ENCODE data around the gene CNDP2. TPM values are rescaled to one million over a fixed set of nuclear protein-coding genes. Genes with fewer than 3 reads are reported as not detected.
A peak's percentile ranks its signal among the peaks of the same experiment; 100 is the strongest.

CNDP2 gene
- total RNA-seq, 4 donors from 2014 or later: 31.1 to 52.5 (median 42.9) TPM

GRCh38 chr18:74497324-74497676 is 1.1 kb downstream of the CNDP2 start:
- intact Hi-C loops (cut with DNase I): loop anchor here (5.0 kb wide), 4 partner anchors 95 to 350 kb away; partner anchors contain the start of genes CYB5A, FBXO15 and TIMM21

DNA sequence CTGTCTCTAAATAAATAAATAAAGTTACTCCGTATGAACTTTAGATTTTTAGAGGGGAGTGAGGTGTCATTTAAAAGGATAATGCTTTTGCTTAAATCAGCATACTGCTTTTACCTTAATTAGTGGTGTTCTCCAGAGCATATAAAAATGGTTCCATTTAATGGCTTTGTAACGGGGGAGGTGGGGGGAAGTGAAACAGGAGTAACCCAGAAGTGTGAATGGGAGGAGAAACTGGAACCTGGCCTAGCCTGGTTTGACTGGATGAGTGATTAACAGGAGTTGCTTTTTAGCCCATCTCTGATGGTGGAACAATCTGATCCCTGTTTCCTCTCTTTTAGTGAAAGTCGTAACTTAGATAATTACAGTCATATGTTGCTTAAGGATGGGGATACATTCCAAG is 1.6 kb downstream of the CNDP2 start:
- peaks cover 18 to 24% (median 22%) of the 10 kb centered on the region in 4 donors for H3K36me3 ChIP-seq
- H3K27me3 ChIP-seq: no peaks in the 10 kb centered on the region
- intact Hi-C loops (cut with DNase I): loop anchor here (5.0 kb wide), 4 partner anchors 95 to 350 kb away; partner anchors contain the start of genes CYB5A, FBXO15 and TIMM21
- WGBS: 88% methylated on average over 3 of the region's 3 CpGs
- H3K4me1 ChIP-seq: peaks cover 19 to 35% (median 29%) of the 10 kb centered on the region in 4 donors
- no peak overlapping the region for H3K27ac ChIP-seq (replicated peaks in 1 of 4)
- no peak overlapping the region for H3K4me3 ChIP-seq
- DNase-seq (ENCODE audit: extremely low spot score): no peak
- no peaks in the 10 kb centered on the region for H3K9me3 ChIP-seq
- TF ChIP-seq POLR2AphosphoS5 (IDR thresholded peaks at IDR 0.05) (no peak), POLR2A (IDR thresholded peaks at IDR 0.05; ENCODE audit: low read depth) (no peak), EP300 (IDR thresholded peaks at IDR 0.05) (no peak)
- TF ChIP-seq, protein P1, sequence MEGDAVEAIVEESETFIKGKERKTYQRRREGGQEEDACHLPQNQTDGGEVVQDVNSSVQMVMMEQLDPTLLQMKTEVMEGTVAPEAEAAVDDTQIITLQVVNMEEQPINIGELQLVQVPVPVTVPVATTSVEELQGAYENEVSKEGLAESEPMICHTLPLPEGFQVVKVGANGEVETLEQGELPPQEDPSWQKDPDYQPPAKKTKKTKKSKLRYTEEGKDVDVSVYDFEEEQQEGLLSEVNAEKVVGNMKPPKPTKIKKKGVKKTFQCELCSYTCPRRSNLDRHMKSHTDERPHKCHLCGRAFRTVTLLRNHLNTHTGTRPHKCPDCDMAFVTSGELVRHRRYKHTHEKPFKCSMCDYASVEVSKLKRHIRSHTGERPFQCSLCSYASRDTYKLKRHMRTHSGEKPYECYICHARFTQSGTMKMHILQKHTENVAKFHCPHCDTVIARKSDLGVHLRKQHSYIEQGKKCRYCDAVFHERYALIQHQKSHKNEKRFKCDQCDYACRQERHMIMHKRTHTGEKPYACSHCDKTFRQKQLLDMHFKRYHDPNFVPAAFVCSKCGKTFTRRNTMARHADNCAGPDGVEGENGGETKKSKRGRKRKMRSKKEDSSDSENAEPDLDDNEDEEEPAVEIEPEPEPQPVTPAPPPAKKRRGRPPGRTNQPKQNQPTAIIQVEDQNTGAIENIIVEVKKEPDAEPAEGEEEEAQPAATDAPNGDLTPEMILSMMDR (IDR thresholded peaks at IDR 0.05): no peak

More at GRCh38 chr18:74497324-74497676, 1.1 kb downstream of the CNDP2 start:
- peaks cover 13 to 20% (median 17%) of the 10 kb centered on the region in 4 donors for H3K36me3 ChIP-seq
- WGBS: 97% methylated on average over 8 of the region's 8 CpGs
- H3K27me3 ChIP-seq: no peaks in the 10 kb centered on the region
- TF ChIP-seq POLR2AphosphoS5 (IDR thresholded peaks at IDR 0.05) (no peak), EP300 (IDR thresholded peaks at IDR 0.05) (no peak), POLR2A (IDR thresholded peaks at IDR 0.05; ENCODE audit: low read depth) (no peak)
- TF ChIP-seq, protein P1 (IDR thresholded peaks at IDR 0.05): no peak
- H3K4me3 ChIP-seq: peak overlapping the region; percentile 75 to 97 (median 86)
- no peak for DNase-seq (ENCODE audit: extremely low spot score)
- H3K27ac ChIP-seq (replicated peaks in 1 of 4): peak overlapping the region in 3 of 4 donors; percentile 82 to 94 (median 90)
- H3K4me1 ChIP-seq: peaks cover 19 to 35% (median 29%) of the 10 kb centered on the region in 4 donors
- H3K9me3 ChIP-seq: peaks cover 0 to under 1% (median 0%) of the 10 kb centered on the region in 4 donors

- intact Hi-C loops (cut with DNase I): loop anchor here (5.0 kb wide), 4 partner anchors 93 to 352 kb away; partner anchors contain the start of genes CYB5A, FBXO15 and TIMM21
Measured at GRCh38 chr18:74498712-74499627, 2.8 kb downstream of the CNDP2 start.

DNA sequence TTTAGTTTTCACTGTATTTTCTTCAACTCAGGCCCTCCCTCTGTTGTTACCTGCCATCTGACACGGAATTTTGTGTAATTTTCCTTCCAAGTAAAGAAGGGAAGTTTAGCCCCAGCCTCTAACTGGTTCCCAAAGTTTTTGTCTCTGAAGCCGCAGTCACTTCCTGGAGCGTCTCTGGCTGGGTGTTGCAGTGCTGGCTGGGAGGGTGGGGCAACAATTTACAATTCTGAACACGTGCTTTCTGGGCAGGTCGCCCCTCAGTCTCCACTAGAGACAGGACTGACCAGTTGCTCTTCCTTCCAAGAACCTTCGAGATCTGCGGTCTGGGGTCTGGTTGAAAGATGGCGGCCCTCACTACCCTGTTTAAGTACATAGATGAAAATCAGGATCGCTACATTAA is 3.5 kb downstream of the CNDP2 start:
- intact Hi-C loops (cut with DNase I): loop anchor here (5.0 to 10.0 kb wide), 5 partner anchors 93 to 352 kb away; partner anchors contain the start of genes CYB5A, FBXO15 and TIMM21
- H3K9me3 ChIP-seq: no peaks in the 10 kb centered on the region
- H3K27me3 ChIP-seq: no peaks in the 10 kb centered on the region
- H3K4me1 ChIP-seq: peaks cover 19 to 35% (median 29%) of the 10 kb centered on the region in 4 donors
- peaks cover 31 to 43% (median 38%) of the 10 kb centered on the region in 4 donors for H3K36me3 ChIP-seq
- no peak for DNase-seq (ENCODE audit: extremely low spot score)
- WGBS: 66% methylated on average over 9 of the region's 9 CpGs
- peak overlapping the region; percentile 20 to 38 (median 29) for H3K4me3 ChIP-seq
- TF ChIP-seq POLR2A (IDR thresholded peaks at IDR 0.05; ENCODE audit: low read depth) (no peak), POLR2AphosphoS5 (IDR thresholded peaks at IDR 0.05) (peak in 1 of 2 donors; percentile 32)
- peak overlapping the region; percentile 39 to 69 (median 58) for H3K27ac ChIP-seq (replicated peaks in 1 of 4)

More at GRCh38 chr18:74498712-74499627, 2.8 kb downstream of the CNDP2 start:
- no peaks in the 10 kb centered on the region for H3K9me3 ChIP-seq
- WGBS: 81% methylated on average over 14 of the region's 14 CpGs
- H3K36me3 ChIP-seq: peaks cover 25 to 36% (median 32%) of the 10 kb centered on the region in 4 donors
- H3K27ac ChIP-seq (replicated peaks in 1 of 4): peak overlapping the region; percentile 39 to 69 (median 58)
- DNase-seq (ENCODE audit: extremely low spot score): no peak
- TF ChIP-seq EP300 (IDR thresholded peaks at IDR 0.05): no peak
- no peak for TF ChIP-seq POLR2AphosphoS5 (IDR thresholded peaks at IDR 0.05)
- TF ChIP-seq, protein P1 (IDR thresholded peaks at IDR 0.05): no peak
- TF ChIP-seq POLR2A (IDR thresholded peaks at IDR 0.05; ENCODE audit: low read depth): no peak
- peak overlapping the region; percentile 20 to 38 (median 29) for H3K4me3 ChIP-seq
- no peaks in the 10 kb centered on the region for H3K27me3 ChIP-seq
- H3K4me1 ChIP-seq: peaks cover 19 to 35% (median 29%) of the 10 kb centered on the region in 4 donors
